Right lobe of liver (tissue), 4 donors: ENCODE measurements around the gene ARFGAP2.

Experiments used
- POLR2A ChIP-seq: fragments of 450-650 bp; IDR thresholded peaks from one replicate; pipeline ENCODE4 v1.6.1; 2017; ENCODE audit warnings: antibody characterized with exemption, mild to moderate bottlenecking
- TF ChIP-seq, protein P1 (sequence below), 4 donors: fragments of 200-600 bp in 3 of 4; fragments of 450-650 bp in 1 of 4; IDR thresholded peaks; one replicate each; pipeline versions ENCODE4 v1.5.1 to v1.8.0; 2016 to 2022; ENCODE audit warnings: antibody characterized with exemption in 4 of 4, mild to moderate bottlenecking in 2 of 4
- donor health status: DM: no; HTN: no; CAD: no.
- donor health status: DM: no; HTN: no; CAD: no.
- donor health status: DM: no; HTN: yes; CAD: no.

DNA sequence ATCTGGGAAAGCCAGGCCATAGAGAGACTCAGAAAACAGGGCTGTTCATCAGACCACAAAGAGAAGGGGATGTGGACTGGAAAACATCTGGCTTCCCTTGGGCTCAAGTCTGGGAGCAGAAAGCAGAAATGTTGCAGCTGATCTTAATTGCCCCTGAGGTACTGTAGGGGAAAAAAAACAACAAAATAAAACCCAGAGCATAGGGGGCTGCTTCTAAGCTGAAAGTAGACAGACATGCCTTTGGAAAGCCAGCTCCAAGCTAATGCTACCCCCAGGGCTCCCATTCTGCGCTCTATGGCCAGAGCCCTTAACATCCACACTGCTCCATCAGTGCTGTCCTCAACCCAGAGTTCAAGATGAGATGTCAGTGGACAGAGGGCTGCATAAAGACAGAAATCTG, 11.6 kb upstream of the ARFGAP2 start:
- TF ChIP-seq, protein P1, sequence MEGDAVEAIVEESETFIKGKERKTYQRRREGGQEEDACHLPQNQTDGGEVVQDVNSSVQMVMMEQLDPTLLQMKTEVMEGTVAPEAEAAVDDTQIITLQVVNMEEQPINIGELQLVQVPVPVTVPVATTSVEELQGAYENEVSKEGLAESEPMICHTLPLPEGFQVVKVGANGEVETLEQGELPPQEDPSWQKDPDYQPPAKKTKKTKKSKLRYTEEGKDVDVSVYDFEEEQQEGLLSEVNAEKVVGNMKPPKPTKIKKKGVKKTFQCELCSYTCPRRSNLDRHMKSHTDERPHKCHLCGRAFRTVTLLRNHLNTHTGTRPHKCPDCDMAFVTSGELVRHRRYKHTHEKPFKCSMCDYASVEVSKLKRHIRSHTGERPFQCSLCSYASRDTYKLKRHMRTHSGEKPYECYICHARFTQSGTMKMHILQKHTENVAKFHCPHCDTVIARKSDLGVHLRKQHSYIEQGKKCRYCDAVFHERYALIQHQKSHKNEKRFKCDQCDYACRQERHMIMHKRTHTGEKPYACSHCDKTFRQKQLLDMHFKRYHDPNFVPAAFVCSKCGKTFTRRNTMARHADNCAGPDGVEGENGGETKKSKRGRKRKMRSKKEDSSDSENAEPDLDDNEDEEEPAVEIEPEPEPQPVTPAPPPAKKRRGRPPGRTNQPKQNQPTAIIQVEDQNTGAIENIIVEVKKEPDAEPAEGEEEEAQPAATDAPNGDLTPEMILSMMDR (IDR thresholded peaks at IDR 0.05), result no peak
- TF ChIP-seq POLR2A, result no peak
